GM23338 (cell line): ENCODE measurements around the gene ZBTB7C. TPM values are rescaled to one million over a fixed set of nuclear protein-coding genes. Genes with fewer than 3 reads are reported as not detected.

Experiments used
- ATAC-seq: fragments of 200-7000 bp; cut with Tn5 transposase; 3 replicates; pipeline ENCODE4 v1.9.1; 2020
- DNase-seq: peaks from one replicate; pipeline ENCODE4 v3.0.0-alpha.2; 2015; ENCODE audit warnings: low spot score
- H2AFZ ChIP-seq: fragments of 200-600 bp; sonication (generic); 2 replicates; pipeline ENCODE4 v1.8.0; 2016; ENCODE audit warnings: antibody characterized with exemption, mild to moderate bottlenecking, moderate library complexity
- H3F3A ChIP-seq: fragments of 200-600 bp; sonication (generic); replicated peaks from 2 replicates; pipeline ENCODE4 v1.8.0; 2017; ENCODE audit warnings: antibody characterized with exemption, mixed run types, low read depth
- H3K27ac ChIP-seq: fragments of 200-600 bp; sonication (generic); 2 replicates; pipeline ENCODE4 v1.6.1; 2016; ENCODE audit warnings: low read depth
- H3K27me3 ChIP-seq: fragments of 200-600 bp; sonication (generic); 2 replicates; pipeline ENCODE4 v1.8.0; 2016; ENCODE audit warnings: mild to moderate bottlenecking, mixed run types, moderate library complexity; ENCODE audit not compliant: insufficient read depth
- H3K36me3 ChIP-seq: fragments of 200-600 bp; sonication (generic); 2 replicates; pipeline ENCODE4 v1.8.0; 2016; ENCODE audit warnings: mild to moderate bottlenecking; ENCODE audit not compliant: insufficient read depth
- H3K4me1 ChIP-seq: fragments of 200-600 bp; sonication (generic); 2 replicates; pipeline ENCODE4 v1.8.0; 2016; ENCODE audit warnings: mild to moderate bottlenecking, moderate library complexity; ENCODE audit not compliant: insufficient read depth
- H3K4me2 ChIP-seq: fragments of 200-600 bp; sonication (generic); 2 replicates; pipeline ENCODE4 v1.7.1; 2017; ENCODE audit warnings: mixed run types
- H3K4me3 ChIP-seq: fragments of 200-600 bp; sonication (generic); 2 replicates; pipeline ENCODE4 v1.6.1; 2016; ENCODE audit warnings: mixed run types
- H3K79me2 ChIP-seq: fragments of 200-600 bp; sonication (generic); replicated peaks from 2 replicates; pipeline ENCODE4 v1.8.0; 2017; ENCODE audit warnings: mild to moderate bottlenecking; ENCODE audit not compliant: insufficient read depth
- H3K9me2 ChIP-seq: fragments of 200-600 bp; sonication (generic); 2 replicates; pipeline ENCODE4 v1.8.0; 2017; ENCODE audit not compliant: insufficient read depth
- H4K20me1 ChIP-seq: fragments of 200-600 bp; sonication (generic); replicated peaks from 2 replicates; pipeline ENCODE4 v1.8.0; 2017; ENCODE audit warnings: mild to moderate bottlenecking; ENCODE audit not compliant: insufficient read depth
- H3K27ac Mint-ChIP-seq: 2 replicates; pipeline ENCODE4 v1.8.0; 2020; ENCODE audit warnings: inconsistent platforms, mild to moderate bottlenecking, moderate library complexity, mixed read lengths
- H3K27me3 Mint-ChIP-seq: 3 replicates; pipeline ENCODE4 v1.8.0; 2022; ENCODE audit warnings: low read depth, mild to moderate bottlenecking, moderate library complexity, mixed read lengths, inconsistent platforms; ENCODE audit not compliant: insufficient read depth, poor library complexity
- H3K36me3 Mint-ChIP-seq: 3 replicates; pipeline ENCODE4 v1.8.0; 2021; ENCODE audit warnings: low read depth, mild to moderate bottlenecking, inconsistent platforms, moderate library complexity, mixed read lengths
- H3K4me1 Mint-ChIP-seq: 3 replicates; pipeline ENCODE4 v1.8.0; 2020; ENCODE audit warnings: mild to moderate bottlenecking, inconsistent platforms, mixed read lengths
- H3K4me3 Mint-ChIP-seq: 3 replicates; pipeline ENCODE4 v1.8.0; 2021; ENCODE audit warnings: moderate library complexity, mild to moderate bottlenecking, inconsistent platforms, mixed read lengths
- H3K9me3 Mint-ChIP-seq: 3 replicates; pipeline ENCODE4 v1.8.0; 2020; ENCODE audit warnings: moderate library complexity, mild to moderate bottlenecking, inconsistent platforms, mixed read lengths
- CREB1 ChIP-seq: fragments of 250-450 bp; sonication (Bioruptor Pico); IDR thresholded peaks from 2 replicates; pipeline ENCODE4 v1.5.0; 2020; ENCODE audit warnings: low read depth, mild to moderate bottlenecking, moderate library complexity
- CTCF ChIP-seq, 2 experiments: fragments of 200-600 bp in 1 of 2; sonication (generic) in 1 of 2; conservative IDR thresholded peaks; 2 replicates each; pipeline versions ENCODE4 v1.5.1 to v1.6.1; 2016 to 2017; ENCODE audit warnings: antibody characterized with exemption in 2 of 2, low read depth in 2 of 2, mild to moderate bottlenecking in 2 of 2, moderate library complexity in 1 of 2
- EZH2phosphoT487 ChIP-seq: fragments of 200-600 bp; sonication (generic); IDR thresholded peaks from one replicate; pipeline ENCODE4 v1.8.1; 2018; ENCODE audit warnings: antibody characterized with exemption; ENCODE audit not compliant: unreplicated experiment
- JUNB ChIP-seq: IDR thresholded peaks from one replicate; pipeline ENCODE4 v1.6.1; 2016; ENCODE audit warnings: antibody characterized with exemption; ENCODE audit not compliant: unreplicated experiment
- POLR2AphosphoS5 ChIP-seq: IDR thresholded peaks from 2 replicates; pipeline ENCODE4 v1.6.1; 2016; ENCODE audit warnings: antibody characterized with exemption, low read depth
- STAT1 ChIP-seq: IDR thresholded peaks from one replicate; pipeline ENCODE4 v1.6.1; 2016; ENCODE audit warnings: antibody characterized with exemption; ENCODE audit not compliant: unreplicated experiment
- ZNF331 ChIP-seq: fragments of 250-450 bp; sonication (Bioruptor Pico); IDR thresholded peaks from 2 replicates; pipeline ENCODE4 v1.5.0; 2020; ENCODE audit warnings: low read depth, mild to moderate bottlenecking, moderate library complexity
- polyA plus RNA-seq: library from polyadenylated mRNA; unstranded; fragments of >200 nt; fragmentation: Nextera tagmentation; extraction: Ambion mirVana; gene quantifications from 2 replicates; pipeline ENCODE4 v1.2.1, GENCODE V29; 2016
- total RNA-seq: library from RNA; depleted of rRNA; stranded (reverse); fragments of >200 nt; shearing (Covaris generic); gene quantifications from 2 replicates; pipeline ENCODE4 v1.2.3, GENCODE V29; 2014
- TF ChIP-seq, protein P1 (sequence below): IDR thresholded peaks from one replicate; pipeline ENCODE4 v1.6.1; 2018; ENCODE audit warnings: antibody characterized with exemption; ENCODE audit not compliant: unreplicated experiment
- TF ChIP-seq, protein P2 (sequence below): IDR thresholded peaks from 2 replicates; pipeline ENCODE4 v1.6.1; 2016; ENCODE audit warnings: antibody characterized with exemption
- TF ChIP-seq, protein P3 (sequence below): fragments of 250-450 bp; sonication (Bioruptor Pico); IDR thresholded peaks from 2 replicates; pipeline ENCODE4 v1.5.0; 2020; ENCODE audit warnings: mild to moderate bottlenecking, moderate library complexity

Gene ZBTB7C
- total and polyA plus RNA-seq, 2 experiments from 2014 or later: 0.03 to 0.14 TPM

DNA sequence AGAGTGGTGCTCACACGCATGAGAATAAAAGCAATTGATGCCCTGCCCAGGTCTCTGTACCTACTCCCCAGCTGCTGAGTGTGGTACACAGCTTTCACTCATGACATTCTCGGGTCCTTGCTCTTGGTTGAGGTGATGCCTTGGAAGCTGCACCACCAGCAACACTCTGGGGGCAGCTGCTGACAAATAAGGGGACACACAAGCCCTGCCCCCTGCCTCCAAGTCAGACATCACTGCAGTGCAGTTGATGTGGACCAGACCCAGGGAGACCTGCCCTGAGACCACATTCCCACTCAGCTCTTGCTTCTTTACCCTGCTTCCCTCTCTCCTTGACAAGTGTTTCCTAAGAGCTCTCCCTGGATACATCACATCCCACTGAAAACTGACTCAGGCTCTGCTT is 225.6 kb downstream of the ZBTB7C start (continued):
- TF ChIP-seq, protein P1, sequence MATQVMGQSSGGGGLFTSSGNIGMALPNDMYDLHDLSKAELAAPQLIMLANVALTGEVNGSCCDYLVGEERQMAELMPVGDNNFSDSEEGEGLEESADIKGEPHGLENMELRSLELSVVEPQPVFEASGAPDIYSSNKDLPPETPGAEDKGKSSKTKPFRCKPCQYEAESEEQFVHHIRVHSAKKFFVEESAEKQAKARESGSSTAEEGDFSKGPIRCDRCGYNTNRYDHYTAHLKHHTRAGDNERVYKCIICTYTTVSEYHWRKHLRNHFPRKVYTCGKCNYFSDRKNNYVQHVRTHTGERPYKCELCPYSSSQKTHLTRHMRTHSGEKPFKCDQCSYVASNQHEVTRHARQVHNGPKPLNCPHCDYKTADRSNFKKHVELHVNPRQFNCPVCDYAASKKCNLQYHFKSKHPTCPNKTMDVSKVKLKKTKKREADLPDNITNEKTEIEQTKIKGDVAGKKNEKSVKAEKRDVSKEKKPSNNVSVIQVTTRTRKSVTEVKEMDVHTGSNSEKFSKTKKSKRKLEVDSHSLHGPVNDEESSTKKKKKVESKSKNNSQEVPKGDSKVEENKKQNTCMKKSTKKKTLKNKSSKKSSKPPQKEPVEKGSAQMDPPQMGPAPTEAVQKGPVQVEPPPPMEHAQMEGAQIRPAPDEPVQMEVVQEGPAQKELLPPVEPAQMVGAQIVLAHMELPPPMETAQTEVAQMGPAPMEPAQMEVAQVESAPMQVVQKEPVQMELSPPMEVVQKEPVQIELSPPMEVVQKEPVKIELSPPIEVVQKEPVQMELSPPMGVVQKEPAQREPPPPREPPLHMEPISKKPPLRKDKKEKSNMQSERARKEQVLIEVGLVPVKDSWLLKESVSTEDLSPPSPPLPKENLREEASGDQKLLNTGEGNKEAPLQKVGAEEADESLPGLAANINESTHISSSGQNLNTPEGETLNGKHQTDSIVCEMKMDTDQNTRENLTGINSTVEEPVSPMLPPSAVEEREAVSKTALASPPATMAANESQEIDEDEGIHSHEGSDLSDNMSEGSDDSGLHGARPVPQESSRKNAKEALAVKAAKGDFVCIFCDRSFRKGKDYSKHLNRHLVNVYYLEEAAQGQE: no peak
- TF ChIP-seq ZNF331 (CRISPR knock-in tag) (no peak), CREB1 (CRISPR knock-in tag) (no peak), EZH2phosphoT487 (no peak), POLR2AphosphoS5 (no peak)
- TF ChIP-seq, protein P2, sequence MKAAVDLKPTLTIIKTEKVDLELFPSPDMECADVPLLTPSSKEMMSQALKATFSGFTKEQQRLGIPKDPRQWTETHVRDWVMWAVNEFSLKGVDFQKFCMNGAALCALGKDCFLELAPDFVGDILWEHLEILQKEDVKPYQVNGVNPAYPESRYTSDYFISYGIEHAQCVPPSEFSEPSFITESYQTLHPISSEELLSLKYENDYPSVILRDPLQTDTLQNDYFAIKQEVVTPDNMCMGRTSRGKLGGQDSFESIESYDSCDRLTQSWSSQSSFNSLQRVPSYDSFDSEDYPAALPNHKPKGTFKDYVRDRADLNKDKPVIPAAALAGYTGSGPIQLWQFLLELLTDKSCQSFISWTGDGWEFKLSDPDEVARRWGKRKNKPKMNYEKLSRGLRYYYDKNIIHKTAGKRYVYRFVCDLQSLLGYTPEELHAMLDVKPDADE: no peak

DNA sequence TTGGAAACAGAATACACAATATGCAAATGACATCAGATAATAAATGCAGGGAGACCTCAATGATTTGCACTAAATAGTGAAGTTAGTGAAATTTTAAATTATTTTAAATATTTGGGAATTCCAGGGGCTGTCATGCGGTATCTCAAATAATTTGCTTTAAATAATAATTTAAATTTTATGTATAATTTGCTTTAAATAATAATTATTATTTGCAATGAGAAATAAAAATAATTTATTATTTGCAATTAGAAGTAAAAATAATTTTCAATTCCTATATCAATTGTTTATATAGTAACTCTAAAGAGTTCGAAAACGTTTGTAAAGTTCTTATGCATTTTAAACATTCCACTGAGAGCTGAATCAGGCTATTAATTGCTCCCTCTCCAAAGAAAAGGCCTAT is 226.4 kb downstream of the ZBTB7C start:
- no peaks in the 10 kb centered on the region for H3K36me3 ChIP-seq
- H3F3A ChIP-seq: no peaks in the 10 kb centered on the region
- no peaks in the 10 kb centered on the region for H3K9me2 ChIP-seq
- no peak for ATAC-seq
- H3K4me1 ChIP-seq: peaks cover 14% of the 10 kb centered on the region
- H3K27ac ChIP-seq: no peak overlapping the region
- no peaks in the 10 kb centered on the region for H3K9me3 Mint-ChIP-seq
- H3K79me2 ChIP-seq: no peaks in the 10 kb centered on the region
- no peak for DNase-seq
- H3K4me3 Mint-ChIP-seq: no peak overlapping the region
- no peak overlapping the region for H3K4me2 ChIP-seq
- no peak overlapping the region for H3K27ac Mint-ChIP-seq
- no peak overlapping the region for H3K4me3 ChIP-seq
- no peaks in the 10 kb centered on the region; the same call in 1 of the 2 replicates for H4K20me1 ChIP-seq
- H3K36me3 Mint-ChIP-seq: no peaks in the 10 kb centered on the region
- no peaks in the 10 kb centered on the region for H3K27me3 Mint-ChIP-seq
- no peak overlapping the region for H2AFZ ChIP-seq
- no peaks in the 10 kb centered on the region for H3K27me3 ChIP-seq
- H3K4me1 Mint-ChIP-seq: peaks cover 18% of the 10 kb centered on the region
- TF ChIP-seq POLR2AphosphoS5: no peak
- no peak for TF ChIP-seq STAT1
- no peak for TF ChIP-seq JUNB
- TF ChIP-seq, protein P3, sequence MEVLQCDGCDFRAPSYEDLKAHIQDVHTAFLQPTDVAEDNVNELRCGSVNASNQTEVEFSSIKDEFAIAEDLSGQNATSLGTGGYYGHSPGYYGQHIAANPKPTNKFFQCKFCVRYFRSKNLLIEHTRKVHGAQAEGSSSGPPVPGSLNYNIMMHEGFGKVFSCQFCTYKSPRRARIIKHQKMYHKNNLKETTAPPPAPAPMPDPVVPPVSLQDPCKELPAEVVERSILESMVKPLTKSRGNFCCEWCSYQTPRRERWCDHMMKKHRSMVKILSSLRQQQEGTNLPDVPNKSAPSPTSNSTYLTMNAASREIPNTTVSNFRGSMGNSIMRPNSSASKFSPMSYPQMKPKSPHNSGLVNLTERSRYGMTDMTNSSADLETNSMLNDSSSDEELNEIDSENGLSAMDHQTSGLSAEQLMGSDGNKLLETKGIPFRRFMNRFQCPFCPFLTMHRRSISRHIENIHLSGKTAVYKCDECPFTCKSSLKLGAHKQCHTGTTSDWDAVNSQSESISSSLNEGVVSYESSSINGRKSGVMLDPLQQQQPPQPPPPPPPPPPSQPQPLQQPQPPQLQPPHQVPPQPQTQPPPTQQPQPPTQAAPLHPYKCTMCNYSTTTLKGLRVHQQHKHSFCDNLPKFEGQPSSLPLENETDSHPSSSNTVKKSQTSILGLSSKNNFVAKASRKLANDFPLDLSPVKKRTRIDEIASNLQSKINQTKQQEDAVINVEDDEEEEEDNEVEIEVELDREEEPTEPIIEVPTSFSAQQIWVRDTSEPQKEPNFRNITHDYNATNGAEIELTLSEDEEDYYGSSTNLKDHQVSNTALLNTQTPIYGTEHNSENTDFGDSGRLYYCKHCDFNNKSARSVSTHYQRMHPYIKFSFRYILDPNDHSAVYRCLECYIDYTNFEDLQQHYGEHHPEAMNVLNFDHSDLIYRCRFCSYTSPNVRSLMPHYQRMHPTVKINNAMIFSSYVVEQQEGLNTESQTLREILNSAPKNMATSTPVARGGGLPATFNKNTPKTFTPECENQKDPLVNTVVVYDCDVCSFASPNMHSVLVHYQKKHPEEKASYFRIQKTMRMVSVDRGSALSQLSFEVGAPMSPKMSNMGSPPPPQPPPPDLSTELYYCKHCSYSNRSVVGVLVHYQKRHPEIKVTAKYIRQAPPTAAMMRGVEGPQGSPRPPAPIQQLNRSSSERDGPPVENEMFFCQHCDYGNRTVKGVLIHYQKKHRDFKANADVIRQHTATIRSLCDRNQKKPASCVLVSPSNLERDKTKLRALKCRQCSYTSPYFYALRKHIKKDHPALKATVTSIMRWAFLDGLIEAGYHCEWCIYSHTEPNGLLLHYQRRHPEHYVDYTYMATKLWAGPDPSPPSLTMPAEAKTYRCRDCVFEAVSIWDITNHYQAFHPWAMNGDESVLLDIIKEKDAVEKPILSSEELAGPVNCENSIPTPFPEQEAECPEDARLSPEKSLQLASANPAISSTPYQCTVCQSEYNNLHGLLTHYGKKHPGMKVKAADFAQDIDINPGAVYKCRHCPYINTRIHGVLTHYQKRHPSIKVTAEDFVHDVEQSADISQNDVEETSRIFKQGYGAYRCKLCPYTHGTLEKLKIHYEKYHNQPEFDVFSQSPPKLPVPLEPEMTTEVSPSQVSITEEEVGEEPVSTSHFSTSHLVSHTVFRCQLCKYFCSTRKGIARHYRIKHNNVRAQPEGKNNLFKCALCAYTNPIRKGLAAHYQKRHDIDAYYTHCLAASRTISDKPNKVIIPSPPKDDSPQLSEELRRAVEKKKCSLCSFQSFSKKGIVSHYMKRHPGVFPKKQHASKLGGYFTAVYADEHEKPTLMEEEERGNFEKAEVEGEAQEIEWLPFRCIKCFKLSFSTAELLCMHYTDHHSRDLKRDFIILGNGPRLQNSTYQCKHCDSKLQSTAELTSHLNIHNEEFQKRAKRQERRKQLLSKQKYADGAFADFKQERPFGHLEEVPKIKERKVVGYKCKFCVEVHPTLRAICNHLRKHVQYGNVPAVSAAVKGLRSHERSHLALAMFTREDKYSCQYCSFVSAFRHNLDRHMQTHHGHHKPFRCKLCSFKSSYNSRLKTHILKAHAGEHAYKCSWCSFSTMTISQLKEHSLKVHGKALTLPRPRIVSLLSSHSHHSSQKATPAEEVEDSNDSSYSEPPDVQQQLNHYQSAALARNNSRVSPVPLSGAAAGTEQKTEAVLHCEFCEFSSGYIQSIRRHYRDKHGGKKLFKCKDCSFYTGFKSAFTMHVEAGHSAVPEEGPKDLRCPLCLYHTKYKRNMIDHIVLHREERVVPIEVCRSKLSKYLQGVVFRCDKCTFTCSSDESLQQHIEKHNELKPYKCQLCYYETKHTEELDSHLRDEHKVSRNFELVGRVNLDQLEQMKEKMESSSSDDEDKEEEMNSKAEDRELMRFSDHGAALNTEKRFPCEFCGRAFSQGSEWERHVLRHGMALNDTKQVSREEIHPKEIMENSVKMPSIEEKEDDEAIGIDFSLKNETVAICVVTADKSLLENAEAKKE (CRISPR knock-in tag): no peak
- no peak for TF ChIP-seq CTCF (conservative IDR thresholded peaks at IDR 0.05; ENCODE audit: low read depth in 2 of 2)
- TF ChIP-seq EZH2phosphoT487: no peak
